H9 (cell line): ENCODE data around the gene ANKRD65. TPM values are rescaled to one million over a fixed set of nuclear protein-coding genes. Genes with fewer than 3 reads are reported as not detected.

Experiments used
- DNase-seq: peaks from one replicate; pipeline ENCODE4 v3.0.0-alpha.2; 2017
- H2AFZ ChIP-seq: one replicate; pipeline ENCODE4 v1.6.1; 2013; ENCODE audit warnings: mild to moderate bottlenecking, low read length, control low read depth, moderate library complexity
- H2AK5ac ChIP-seq: 2 replicates; pipeline ENCODE4 v1.6.1; 2013; ENCODE audit warnings: low read length, control low read depth, mixed read lengths; ENCODE audit not compliant: insufficient read length
- H2BK120ac ChIP-seq: one replicate; pipeline ENCODE4 v1.6.1; 2013; ENCODE audit warnings: low read depth, mild to moderate bottlenecking, low read length, control low read depth, inconsistent platforms; ENCODE audit not compliant: poor library complexity, severe bottlenecking
- H2BK12ac ChIP-seq: 2 replicates; pipeline ENCODE4 v1.6.1; 2013; ENCODE audit warnings: low read length, control low read depth, mixed read lengths, low read depth; ENCODE audit not compliant: insufficient read length
- H2BK15ac ChIP-seq: 2 replicates; pipeline ENCODE4 v1.6.1; 2013; ENCODE audit warnings: low read depth, low read length, control low read depth
- H2BK20ac ChIP-seq: one replicate; pipeline ENCODE4 v1.6.1; 2013; ENCODE audit warnings: low read depth, mild to moderate bottlenecking, low read length, control low read depth, inconsistent platforms; ENCODE audit not compliant: poor library complexity, severe bottlenecking
- H2BK5ac ChIP-seq: 2 replicates; pipeline ENCODE4 v1.6.1; 2013; ENCODE audit warnings: low read length, control low read depth, mixed read lengths; ENCODE audit not compliant: insufficient read length
- H3K14ac ChIP-seq: 2 replicates; pipeline ENCODE4 v1.6.1; 2013; ENCODE audit warnings: low read length, control low read depth; ENCODE audit not compliant: insufficient read depth
- H3K18ac ChIP-seq: 2 replicates; pipeline ENCODE4 v1.6.1; 2013; ENCODE audit warnings: low read depth, mild to moderate bottlenecking, mixed read lengths, low read length, control low read depth; ENCODE audit not compliant: insufficient read length
- H3K23ac ChIP-seq: 2 replicates; pipeline ENCODE4 v1.6.1; 2013; ENCODE audit warnings: low read length, control low read depth, mixed read lengths, low read depth; ENCODE audit not compliant: insufficient read length
- H3K23me2 ChIP-seq: 2 replicates; pipeline ENCODE4 v1.6.1; 2013; ENCODE audit warnings: low read depth, mild to moderate bottlenecking, mixed read lengths, low read length, control low read depth; ENCODE audit not compliant: insufficient read length, poor library complexity, severe bottlenecking
- H3K27ac ChIP-seq: 2 replicates; pipeline ENCODE4 v1.5.1; 2013; ENCODE audit warnings: low read length, control low read depth, mixed read lengths, low read depth; ENCODE audit not compliant: insufficient read length
- H3K27me3 ChIP-seq: 2 replicates; pipeline ENCODE4 v1.6.1; 2013; ENCODE audit warnings: low read length, control low read depth, inconsistent platforms; ENCODE audit not compliant: insufficient read depth
- H3K4ac ChIP-seq: 2 replicates; pipeline ENCODE4 v1.6.1; 2013; ENCODE audit warnings: low read depth, mild to moderate bottlenecking, control low read depth, inconsistent platforms, low read length, moderate library complexity
- H3K4me1 ChIP-seq: 2 replicates; pipeline ENCODE4 v1.6.1; 2013; ENCODE audit warnings: low read length, control low read depth, inconsistent platforms; ENCODE audit not compliant: insufficient read depth
- H3K4me2 ChIP-seq: 2 replicates; pipeline ENCODE4 v1.6.1; 2013; ENCODE audit warnings: low read length, control low read depth, mixed read lengths; ENCODE audit not compliant: insufficient read length, insufficient read depth
- H3K56ac ChIP-seq: 2 replicates; pipeline ENCODE4 v1.6.1; 2013; ENCODE audit warnings: low read depth, mild to moderate bottlenecking, mixed read lengths, low read length, control low read depth; ENCODE audit not compliant: insufficient read length
- H3K79me1 ChIP-seq: 2 replicates; pipeline ENCODE4 v1.6.1; 2013; ENCODE audit warnings: low read depth, mild to moderate bottlenecking, moderate library complexity, low read length, control low read depth, inconsistent platforms; ENCODE audit not compliant: insufficient read depth, poor library complexity, severe bottlenecking
- H3K79me2 ChIP-seq: 2 replicates; pipeline ENCODE4 v1.6.1; 2013; ENCODE audit warnings: low read length, control low read depth, inconsistent platforms; ENCODE audit not compliant: insufficient read depth
- H3K9ac ChIP-seq: 2 replicates; pipeline ENCODE4 v1.6.1; 2013; ENCODE audit warnings: low read length, control low read depth, mixed read lengths; ENCODE audit not compliant: insufficient read length; ENCODE audit errors: extremely low read depth
- H3K9me3 ChIP-seq: one replicate; pipeline ENCODE4 v1.6.1; 2013; ENCODE audit warnings: low read depth, low read length, inconsistent platforms; ENCODE audit not compliant: control insufficient read depth
- H3T11ph ChIP-seq: one replicate; pipeline ENCODE4 v1.6.1; 2013; ENCODE audit warnings: mild to moderate bottlenecking, low read length, control low read depth, inconsistent platforms
- H4K20me1 ChIP-seq: one replicate; pipeline ENCODE4 v1.6.1; 2013; ENCODE audit not compliant: control insufficient read depth, insufficient read length, insufficient read depth
- H4K5ac ChIP-seq: 2 replicates; pipeline ENCODE4 v1.6.1; 2013; ENCODE audit warnings: low read depth, mild to moderate bottlenecking, mixed read lengths, low read length, control low read depth; ENCODE audit not compliant: insufficient read length
- H4K8ac ChIP-seq: replicated peaks from 2 replicates; pipeline ENCODE4 v1.6.1; 2013; ENCODE audit warnings: low read length, control low read depth, mixed read lengths, low read depth; ENCODE audit not compliant: insufficient read length
- H4K91ac ChIP-seq: 2 replicates; pipeline ENCODE4 v1.6.1; 2013; ENCODE audit warnings: low read depth, mild to moderate bottlenecking, moderate library complexity, mixed read lengths, low read length, control low read depth; ENCODE audit not compliant: insufficient read length
- H3K27ac Mint-ChIP-seq, 3 experiments: 2 replicates in 2 of 3; 3 replicates in 1 of 3; pipeline ENCODE4 v1.8.0; 2020 to 2021; ENCODE audit warnings: mixed read lengths in 3 of 3, mild to moderate bottlenecking in 1 of 3, moderate library complexity in 1 of 3
- H3K27me3 Mint-ChIP-seq: 2 replicates; pipeline ENCODE4 v1.8.0; 2021; ENCODE audit warnings: low read depth, mild to moderate bottlenecking, moderate library complexity, mixed read lengths
- H3K36me3 Mint-ChIP-seq, 3 experiments: 2 replicates in 2 of 3; 3 replicates in 1 of 3; pipeline ENCODE4 v1.8.0; 2020 to 2021; ENCODE audit warnings: low read depth in 3 of 3, mixed read lengths in 3 of 3; ENCODE audit not compliant: insufficient read depth in 1 of 3
- H3K4me1 Mint-ChIP-seq, 2 experiments: 2 replicates each; pipeline ENCODE4 v1.8.0; 2020; ENCODE audit warnings: mixed read lengths in 2 of 2
- H3K4me3 Mint-ChIP-seq, 2 experiments: 2 replicates in 1 of 2; 3 replicates in 1 of 2; pipeline ENCODE4 v1.8.0; 2020 to 2021; ENCODE audit warnings: mild to moderate bottlenecking in 2 of 2, mixed read lengths in 2 of 2, moderate library complexity in 1 of 2
- H3K9me3 Mint-ChIP-seq, 2 experiments: 2 replicates in 1 of 2; 3 replicates in 1 of 2; pipeline ENCODE4 v1.8.0; 2020; ENCODE audit warnings: mild to moderate bottlenecking in 2 of 2, mixed read lengths in 2 of 2, moderate library complexity in 1 of 2
- WGBS: extraction: QIAGEN DNeasy Blood & Tissue Kit; methylation state at CpG from one replicate; pipeline ENCODE4 v1.1.7; 2013; ENCODE audit warnings: missing lambda C conversion rate, low lambda C conversion rate, mixed read lengths; ENCODE audit not compliant: insufficient read length; ENCODE audit errors: extremely low coverage; 5-methylcytosine and 5-hydroxymethylcytosine counted together
- total RNA-seq: library from RNA; stranded (reverse); gene quantifications from 2 replicates; pipeline ENCODE4 v1.2.1, GENCODE V29; 2021
- TF ChIP-seq, protein P1 (sequence below): fragments of 200-600 bp; sonication (generic); conservative IDR thresholded peaks from 3 replicates; pipeline ENCODE4 v1.8.0; 2021; ENCODE audit warnings: antibody characterized with exemption, mild to moderate bottlenecking

Gene ANKRD65
- total RNA-seq, 1 experiment from 2014 or later: 3.1 TPM

- no peaks in the 10 kb centered on the region for H4K20me1 ChIP-seq
- TF ChIP-seq, protein P1, sequence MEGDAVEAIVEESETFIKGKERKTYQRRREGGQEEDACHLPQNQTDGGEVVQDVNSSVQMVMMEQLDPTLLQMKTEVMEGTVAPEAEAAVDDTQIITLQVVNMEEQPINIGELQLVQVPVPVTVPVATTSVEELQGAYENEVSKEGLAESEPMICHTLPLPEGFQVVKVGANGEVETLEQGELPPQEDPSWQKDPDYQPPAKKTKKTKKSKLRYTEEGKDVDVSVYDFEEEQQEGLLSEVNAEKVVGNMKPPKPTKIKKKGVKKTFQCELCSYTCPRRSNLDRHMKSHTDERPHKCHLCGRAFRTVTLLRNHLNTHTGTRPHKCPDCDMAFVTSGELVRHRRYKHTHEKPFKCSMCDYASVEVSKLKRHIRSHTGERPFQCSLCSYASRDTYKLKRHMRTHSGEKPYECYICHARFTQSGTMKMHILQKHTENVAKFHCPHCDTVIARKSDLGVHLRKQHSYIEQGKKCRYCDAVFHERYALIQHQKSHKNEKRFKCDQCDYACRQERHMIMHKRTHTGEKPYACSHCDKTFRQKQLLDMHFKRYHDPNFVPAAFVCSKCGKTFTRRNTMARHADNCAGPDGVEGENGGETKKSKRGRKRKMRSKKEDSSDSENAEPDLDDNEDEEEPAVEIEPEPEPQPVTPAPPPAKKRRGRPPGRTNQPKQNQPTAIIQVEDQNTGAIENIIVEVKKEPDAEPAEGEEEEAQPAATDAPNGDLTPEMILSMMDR: no peak
- no peak overlapping the region for H2BK15ac ChIP-seq
- no peaks in the 10 kb centered on the region for H3K27me3 ChIP-seq
- peaks cover 4% of the 10 kb centered on the region; the same call in 1 of the 2 replicates for H3K79me2 ChIP-seq
- no peaks in the 10 kb centered on the region for H3K27me3 Mint-ChIP-seq
- H4K8ac ChIP-seq: no peak overlapping the region
- no peak overlapping the region for H2AK5ac ChIP-seq
- no peak overlapping the region for H3K27ac ChIP-seq
- H3K9me3 Mint-ChIP-seq: no peaks in the 10 kb centered on the region
- H2BK12ac ChIP-seq: no peak overlapping the region
- no peak overlapping the region for H3K9ac ChIP-seq
- no peak overlapping the region for H3K18ac ChIP-seq
- H3K23me2 ChIP-seq: peaks cover 7% of the 10 kb centered on the region
- no peaks in the 10 kb centered on the region for H3K4me1 ChIP-seq
- no peak overlapping the region for H4K5ac ChIP-seq
- no peak overlapping the region for H3K4ac ChIP-seq
- no peak overlapping the region for H2BK5ac ChIP-seq
- H3K14ac ChIP-seq: no peak overlapping the region
- no peak overlapping the region for H3K23ac ChIP-seq
- H3K4me3 Mint-ChIP-seq: no peak overlapping the region
- no peak overlapping the region for H2AFZ ChIP-seq
- H3K27ac Mint-ChIP-seq: no peak overlapping the region
- no peaks in the 10 kb centered on the region for H3K9me3 ChIP-seq
- no peak overlapping the region for H4K91ac ChIP-seq
- peaks cover 6 to 11% of the 10 kb centered on the region in 2 experiments for H3K4me1 Mint-ChIP-seq
- WGBS: no CpG with 5 or more reads among the region's 16 CpGs
- no peak overlapping the region for H3T11ph ChIP-seq
- no peak for DNase-seq
- H2BK120ac ChIP-seq: no peak overlapping the region
- peaks cover 16% of the 10 kb centered on the region for H3K79me1 ChIP-seq
- no peak overlapping the region for H2BK20ac ChIP-seq
- H3K36me3 Mint-ChIP-seq: peaks cover 6 to 14% (median 12%) of the 10 kb centered on the region in 3 experiments; a peak in 6 of 7 replicates
- no peak overlapping the region for H3K56ac ChIP-seq
- H3K4me2 ChIP-seq: no peak overlapping the region
Measured at GRCh38 chr1:1377540-1378205, 43.4 kb downstream of the ANKRD65 start.
